Retinal pigment epithelial cell (primary cell): ENCODE measurements around the gene AIF1L.

ENCODE experiments used
- DNase-seq: peaks from one replicate; pipeline ENCODE4 v3.0.0-alpha.2; 2010; ENCODE audit warnings: low read depth
- H3K4me3 ChIP-seq: 2 replicates; pipeline ENCODE4 v1.5.1; 2011; ENCODE audit warnings: mild to moderate bottlenecking, low read length, control low read depth, moderate library complexity
- CTCF ChIP-seq: conservative IDR thresholded peaks from 2 replicates; pipeline ENCODE4 v1.5.1; 2011; ENCODE audit warnings: low read depth, low read length, control low read depth, inconsistent platforms

AIF1L gene

GRCh38 chr9:131160416-131161112, 64.2 kb downstream of the AIF1L start:
- DNase-seq = no peak
- TF ChIP-seq CTCF = no peak
- H3K4me3 ChIP-seq = no peak overlapping the region

GRCh38 chr9:131161585-131161984, 65.3 kb downstream of the AIF1L start:
- TF ChIP-seq CTCF = no peak
- no peak for DNase-seq
- no peak overlapping the region for H3K4me3 ChIP-seq

- TF ChIP-seq CTCF = no peak
- H3K4me3 ChIP-seq = no peak overlapping the region
- no peak for DNase-seq
Observed at GRCh38 chr9:131162886-131163285, 66.6 kb downstream of the AIF1L start.

GRCh38 chr9:131165523-131165922, 69.2 kb downstream of the AIF1L start:
- no peak for TF ChIP-seq CTCF
- no peak for DNase-seq
- no peak overlapping the region for H3K4me3 ChIP-seq

- H3K4me3 ChIP-seq = no peak overlapping the region
- no peak for DNase-seq
- TF ChIP-seq CTCF = no peak
Observed at GRCh38 chr9:131167146-131167692, 70.9 kb downstream of the AIF1L start.

- no peak overlapping the region for H3K4me3 ChIP-seq
- TF ChIP-seq CTCF = no peak
- DNase-seq = no peak
Observed at GRCh38 chr9:131167936-131168335, 71.6 kb downstream of the AIF1L start.

GRCh38 chr9:131169563-131170240, 73.4 kb downstream of the AIF1L start:
- DNase-seq = no peak
- no peak overlapping the region for H3K4me3 ChIP-seq
- no peak for TF ChIP-seq CTCF
